CD8-positive, alpha-beta memory T cell (primary cell): Measurements from ENCODE around the gene USH2A. TPM values are rescaled to one million over a fixed set of nuclear protein-coding genes. Genes with fewer than 3 reads are reported as not detected.
A peak's percentile ranks its signal among the peaks of the same experiment; 100 is the strongest.

ENCODE experiments used
- CTCF ChIA-PET: fragments of 350-600 bp; sonication (Branson Sonifier 250); formaldehyde crosslinking; loops from one replicate; lab custom pipeline; 2021; ENCODE audit warnings: antibody characterized with exemption; lab: Charles Lee
- POLR2A ChIA-PET: fragments of 350-600 bp; sonication (Branson Sonifier 250); formaldehyde crosslinking; loops from one replicate; lab custom pipeline; 2021; ENCODE audit warnings: antibody characterized with exemption; lab: Charles Lee
- DNase-seq, 5 donors: peaks; one replicate each; pipeline versions ENCODE4 v3.0.0 to v3.0.0-alpha.2; 2020 to 2022; ENCODE audit warnings: mixed read lengths in 1 of 5
- H3K27ac ChIP-seq: one replicate; pipeline ENCODE4 v1.7.0; 2013; ENCODE audit warnings: low read depth, mild to moderate bottlenecking, low read length, moderate library complexity
- H3K27me3 ChIP-seq: 2 replicates; pipeline ENCODE4 v1.7.0; 2013; ENCODE audit warnings: low read length, mild to moderate bottlenecking; ENCODE audit not compliant: insufficient read depth, poor library complexity, severe bottlenecking
- H3K36me3 ChIP-seq: 2 replicates; pipeline ENCODE4 v1.7.0; 2013; ENCODE audit warnings: mild to moderate bottlenecking, low read length, moderate library complexity; ENCODE audit not compliant: insufficient read depth
- H3K4me1 ChIP-seq: 2 replicates; pipeline ENCODE4 v1.7.0; 2013; ENCODE audit warnings: mild to moderate bottlenecking, low read length, moderate library complexity; ENCODE audit not compliant: insufficient read depth
- H3K4me3 ChIP-seq: 2 replicates; pipeline ENCODE4 v1.7.0; 2013; ENCODE audit warnings: mild to moderate bottlenecking, low read length
- H3K9me3 ChIP-seq: 2 replicates; pipeline ENCODE4 v1.7.0; 2013; ENCODE audit warnings: mild to moderate bottlenecking, low read length
- H3K27ac Mint-ChIP-seq, 8 donors: one replicate each; pipeline ENCODE4 v1.8.0; 2020 to 2021; ENCODE audit warnings: mixed read lengths in 8 of 8, mild to moderate bottlenecking in 6 of 8, inconsistent platforms in 3 of 8, moderate library complexity in 3 of 8
- H3K27me3 Mint-ChIP-seq, 2 donors: one replicate each; pipeline ENCODE4 v1.8.0; 2020 to 2021; ENCODE audit warnings: mixed read lengths in 2 of 2, mild to moderate bottlenecking in 1 of 2, moderate library complexity in 1 of 2
- H3K36me3 Mint-ChIP-seq, 3 donors: one replicate each; pipeline ENCODE4 v1.8.0; 2020 to 2021; ENCODE audit warnings: mixed read lengths in 3 of 3, inconsistent platforms in 1 of 3, mild to moderate bottlenecking in 1 of 3
- H3K4me1 Mint-ChIP-seq, 3 donors: one replicate each; pipeline ENCODE4 v1.8.0; 2020 to 2021; ENCODE audit warnings: mixed read lengths in 3 of 3, inconsistent platforms in 1 of 3, mild to moderate bottlenecking in 1 of 3
- H3K4me3 Mint-ChIP-seq, 7 donors: one replicate each; pipeline ENCODE4 v1.8.0; 2020 to 2021; ENCODE audit warnings: mixed read lengths in 7 of 7, mild to moderate bottlenecking in 6 of 7, moderate library complexity in 4 of 7, inconsistent platforms in 2 of 7
- H3K9me3 Mint-ChIP-seq, 5 donors: one replicate each; pipeline ENCODE4 v1.8.0; 2020 to 2022; ENCODE audit warnings: mixed read lengths in 5 of 5, mild to moderate bottlenecking in 3 of 5, moderate library complexity in 2 of 5, inconsistent platforms in 1 of 5
- polyA plus RNA-seq: library from polyadenylated mRNA; unstranded; fragments of 300-500 nt; fragmentation: Illumina TruSeq; gene quantifications from one replicate; pipeline ENCODE4 v1.2.3, GENCODE V29; 2021
- total RNA-seq, 2 experiments: library from RNA; stranded (reverse); gene quantifications; one replicate each; pipeline ENCODE4 v1.2.3, GENCODE V29; 2021

The USH2A gene
- total and polyA plus RNA-seq, 3 experiments from 2014 or later: not detected

GRCh38 chr1:216209125-216209524 is 214.1 kb downstream of the USH2A start:
- no peaks in the 10 kb centered on the region for H3K4me1 Mint-ChIP-seq
- ChIA-PET CTCF (no interaction called here), POLR2A (no interaction called here)
- Histone ChIP-seq H3K36me3 (no peaks in the 10 kb centered on the region), H3K9me3 (no peaks in the 10 kb centered on the region), H3K27ac (no peak overlapping the region), H3K4me3 (no peak overlapping the region), H3K4me1 (no peaks in the 10 kb centered on the region), H3K27me3 (no peaks in the 10 kb centered on the region)
- no peaks in the 10 kb centered on the region for H3K27me3 Mint-ChIP-seq
- no peak for DNase-seq
- H3K27ac Mint-ChIP-seq: no peak overlapping the region
- peak overlapping the region in 1 of 7 donors; percentile 23 for H3K4me3 Mint-ChIP-seq
- no peaks in the 10 kb centered on the region for H3K36me3 Mint-ChIP-seq
- peaks cover 0 to 21% (median 9%) of the 10 kb centered on the region in 5 donors for H3K9me3 Mint-ChIP-seq

DNA sequence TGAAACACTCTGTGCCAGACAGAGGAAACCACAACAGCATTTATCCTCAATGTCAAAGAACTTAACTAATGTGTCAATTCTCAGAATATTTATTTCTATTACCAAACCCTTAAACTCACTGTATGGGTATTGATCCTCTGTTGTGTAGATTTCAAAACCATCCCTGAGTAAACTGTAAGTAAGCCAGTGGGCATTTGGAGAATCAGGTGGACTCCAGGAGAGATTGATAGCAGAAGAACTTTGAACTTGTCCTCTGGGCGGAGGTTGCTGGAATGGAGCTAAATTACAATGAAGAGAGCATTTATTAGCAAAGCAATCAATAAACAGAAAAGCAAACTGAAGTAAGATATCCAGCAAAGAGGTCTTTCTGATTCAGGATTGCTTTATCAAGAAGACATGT is 216.1 kb downstream of the USH2A start:
- H3K4me3 Mint-ChIP-seq: no peak overlapping the region
- ChIA-PET POLR2A (no interaction called here), CTCF (no interaction called here)
- DNase-seq: no peak
- no peaks in the 10 kb centered on the region for H3K27me3 Mint-ChIP-seq
- H3K9me3 ChIP-seq: no peaks in the 10 kb centered on the region
- no peaks in the 10 kb centered on the region for H3K4me1 ChIP-seq
- H3K4me1 Mint-ChIP-seq: no peaks in the 10 kb centered on the region
- no peaks in the 10 kb centered on the region for H3K27me3 ChIP-seq
- H3K36me3 ChIP-seq: no peaks in the 10 kb centered on the region
- no peak overlapping the region for H3K4me3 ChIP-seq
- H3K27ac Mint-ChIP-seq: no peak overlapping the region
- no peak overlapping the region for H3K27ac ChIP-seq
- peaks cover 2 to 19% (median 9%) of the 10 kb centered on the region in 5 donors for H3K9me3 Mint-ChIP-seq
- no peaks in the 10 kb centered on the region for H3K36me3 Mint-ChIP-seq

DNA sequence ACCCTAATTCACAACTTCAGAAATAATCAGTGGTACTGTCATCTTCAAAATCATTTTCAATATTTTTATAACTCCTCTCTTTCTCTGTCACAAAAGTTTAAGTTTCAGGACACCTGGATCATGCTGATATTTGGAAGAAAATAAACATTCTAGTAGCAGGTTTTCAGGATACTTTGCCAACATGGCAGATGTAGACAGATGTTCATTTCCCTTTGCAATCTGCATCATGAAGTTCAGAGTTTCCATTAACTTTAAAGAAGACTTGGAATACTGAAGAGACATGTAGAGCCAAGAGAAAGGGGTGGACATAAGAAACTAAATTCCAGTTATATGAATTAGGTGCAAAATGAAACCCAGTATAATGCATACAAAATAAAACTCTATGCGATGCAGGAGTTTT is 218.1 kb downstream of the USH2A start:
- no peak for DNase-seq
- Mint-ChIP-seq H3K27ac (no peak overlapping the region), H3K4me1 (no peaks in the 10 kb centered on the region), H3K27me3 (no peaks in the 10 kb centered on the region), H3K9me3 (peaks cover 2 to 25% (median 5%) of the 10 kb centered on the region in 5 donors), H3K36me3 (no peaks in the 10 kb centered on the region), H3K4me3 (no peak overlapping the region)
- ChIA-PET POLR2A (no interaction called here), CTCF (no interaction called here)
- Histone ChIP-seq H3K27ac (no peak overlapping the region), H3K4me1 (no peaks in the 10 kb centered on the region), H3K4me3 (no peak overlapping the region), H3K9me3 (no peaks in the 10 kb centered on the region), H3K36me3 (no peaks in the 10 kb centered on the region), H3K27me3 (no peaks in the 10 kb centered on the region)

DNA sequence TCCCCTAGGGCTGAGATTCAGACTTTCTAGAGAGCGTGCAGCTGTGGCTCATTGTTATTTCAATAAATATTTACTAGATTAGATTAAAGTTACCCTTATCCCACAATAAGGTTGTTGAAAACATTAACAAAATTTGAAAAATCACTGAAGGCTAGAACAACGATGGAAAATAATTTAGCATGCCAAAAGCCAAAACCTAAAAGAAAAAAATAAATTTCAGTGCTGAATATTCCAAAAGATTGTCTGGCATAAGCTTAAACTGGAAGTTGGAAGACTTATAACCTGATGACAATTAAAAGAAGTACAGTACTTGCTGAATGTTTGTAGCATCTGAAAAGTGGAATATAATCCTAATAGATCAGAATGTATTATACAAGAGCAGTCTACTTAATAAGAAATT is 221.3 kb downstream of the USH2A start:
- no peaks in the 10 kb centered on the region for H3K9me3 ChIP-seq
- no peaks in the 10 kb centered on the region for H3K36me3 ChIP-seq
- H3K27ac ChIP-seq: no peak overlapping the region
- POLR2A ChIA-PET: no interaction called here
- H3K4me1 ChIP-seq: no peaks in the 10 kb centered on the region
- no peaks in the 10 kb centered on the region for H3K36me3 Mint-ChIP-seq
- DNase-seq: no peak
- H3K27me3 ChIP-seq: no peaks in the 10 kb centered on the region
- no peak overlapping the region for H3K27ac Mint-ChIP-seq
- H3K4me3 ChIP-seq: no peak overlapping the region
- no peak overlapping the region for H3K4me3 Mint-ChIP-seq
- no peaks in the 10 kb centered on the region for H3K4me1 Mint-ChIP-seq
- peaks cover 2 to 36% (median 5%) of the 10 kb centered on the region in 5 donors for H3K9me3 Mint-ChIP-seq
- H3K27me3 Mint-ChIP-seq: no peaks in the 10 kb centered on the region
- CTCF ChIA-PET: no interaction called here

DNA sequence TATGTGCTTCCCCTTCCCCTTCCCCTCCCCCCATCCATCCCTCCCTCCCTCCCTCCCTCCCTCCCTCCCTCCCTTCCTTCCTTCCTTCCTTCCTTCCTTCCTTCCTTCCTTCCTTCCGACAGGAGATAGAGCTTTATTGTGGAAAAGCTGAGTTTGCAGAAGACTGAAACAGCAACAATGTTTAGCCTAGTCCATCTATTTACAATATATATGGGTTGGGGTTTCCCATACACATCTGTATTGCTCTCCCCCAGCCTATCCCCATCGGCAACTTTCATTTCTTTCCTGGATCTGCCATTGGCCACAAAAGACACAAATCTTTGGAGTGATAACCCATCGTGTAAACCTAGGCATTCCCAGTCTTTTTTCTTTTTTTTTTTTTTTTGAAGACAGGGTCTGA is 222.3 kb downstream of the USH2A start:
- H3K36me3 Mint-ChIP-seq: no peaks in the 10 kb centered on the region
- no peak overlapping the region for H3K27ac ChIP-seq

DNA sequence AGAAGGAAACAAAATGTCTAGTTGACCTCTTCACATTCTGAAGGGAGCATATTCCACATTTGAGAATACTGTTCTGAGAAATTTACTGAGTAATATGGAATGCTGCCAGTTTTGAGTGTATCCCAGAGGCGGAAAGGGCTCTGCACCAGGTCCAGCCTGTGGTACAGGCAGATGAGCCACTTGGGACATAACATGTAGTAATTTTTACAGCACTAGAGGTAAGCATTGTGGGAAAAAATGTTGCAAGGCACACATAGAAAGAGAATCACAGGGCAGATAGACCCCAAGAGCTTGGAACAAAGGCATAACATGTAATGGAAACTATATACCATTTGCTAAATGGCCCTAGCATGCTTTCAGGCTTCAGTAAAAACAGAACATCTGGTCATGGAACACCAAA is 228.5 kb downstream of the USH2A start:
- Histone ChIP-seq H3K4me3 (no peak overlapping the region), H3K27ac (no peak overlapping the region), H3K36me3 (no peaks in the 10 kb centered on the region), H3K4me1 (no peaks in the 10 kb centered on the region), H3K9me3 (no peaks in the 10 kb centered on the region), H3K27me3 (no peaks in the 10 kb centered on the region)
- H3K9me3 Mint-ChIP-seq: peaks cover 0 to 40% (median 9%) of the 10 kb centered on the region in 5 donors
- no peaks in the 10 kb centered on the region for H3K27me3 Mint-ChIP-seq
- no peaks in the 10 kb centered on the region for H3K36me3 Mint-ChIP-seq
- no peak overlapping the region for H3K4me3 Mint-ChIP-seq
- ChIA-PET POLR2A (no interaction called here), CTCF (no interaction called here)
- H3K27ac Mint-ChIP-seq: no peak overlapping the region
- DNase-seq: no peak
- H3K4me1 Mint-ChIP-seq: no peaks in the 10 kb centered on the region

More for the DNA sequence above, 222.3 kb downstream of the USH2A start:
- Mint-ChIP-seq H3K4me3 (no peak overlapping the region), H3K4me1 (no peaks in the 10 kb centered on the region), H3K27ac (no peak overlapping the region), H3K9me3 (peaks cover 2 to 34% (median 6%) of the 10 kb centered on the region in 5 donors), H3K27me3 (no peaks in the 10 kb centered on the region)
- H3K4me1 ChIP-seq: no peaks in the 10 kb centered on the region
- H3K27me3 ChIP-seq: no peaks in the 10 kb centered on the region
- ChIA-PET POLR2A (no interaction called here), CTCF (no interaction called here)
- H3K36me3 ChIP-seq: no peaks in the 10 kb centered on the region
- DNase-seq: no peak
- H3K4me3 ChIP-seq: no peak overlapping the region
- no peaks in the 10 kb centered on the region for H3K9me3 ChIP-seq

- ChIA-PET POLR2A (no interaction called here), CTCF (no interaction called here)
- no peak overlapping the region for H3K27ac ChIP-seq
- no peaks in the 10 kb centered on the region for H3K4me1 Mint-ChIP-seq
- no peak for DNase-seq
- H3K36me3 Mint-ChIP-seq: no peaks in the 10 kb centered on the region
- H3K9me3 Mint-ChIP-seq: peaks cover 0 to 36% (median 9%) of the 10 kb centered on the region in 5 donors
- H3K27me3 Mint-ChIP-seq: no peaks in the 10 kb centered on the region
- no peaks in the 10 kb centered on the region for H3K27me3 ChIP-seq
- no peaks in the 10 kb centered on the region for H3K4me1 ChIP-seq
- no peak overlapping the region for H3K4me3 ChIP-seq
- H3K36me3 ChIP-seq: no peaks in the 10 kb centered on the region
- H3K27ac Mint-ChIP-seq: no peak overlapping the region
- H3K9me3 ChIP-seq: no peaks in the 10 kb centered on the region
- H3K4me3 Mint-ChIP-seq: no peak overlapping the region
Measured at GRCh38 chr1:216193839-216194443, 229.3 kb downstream of the USH2A start.

DNA sequence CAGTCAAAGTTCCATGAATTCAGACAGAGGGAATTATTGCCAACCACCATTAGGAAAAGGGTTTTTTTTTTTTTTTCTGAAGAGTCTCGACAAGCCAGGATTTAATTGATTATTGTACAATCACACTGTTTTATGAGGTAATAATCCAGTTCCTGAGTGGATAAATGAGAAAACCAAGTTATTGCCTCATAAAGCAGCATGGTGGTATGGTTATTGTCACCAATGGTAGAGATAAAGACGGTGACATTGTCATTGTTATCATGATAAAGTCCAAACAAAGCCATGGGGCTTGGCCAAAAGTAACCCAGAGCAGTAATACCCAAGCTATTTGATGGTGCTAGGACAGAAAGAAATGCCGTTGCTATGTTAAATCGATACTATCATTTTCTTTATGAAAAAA is 232.8 kb downstream of the USH2A start:
- Mint-ChIP-seq H3K4me3 (no peak overlapping the region), H3K36me3 (no peaks in the 10 kb centered on the region), H3K27me3 (no peaks in the 10 kb centered on the region), H3K27ac (no peak overlapping the region), H3K9me3 (peaks cover 0 to 32% (median 9%) of the 10 kb centered on the region in 5 donors), H3K4me1 (no peaks in the 10 kb centered on the region)
- Histone ChIP-seq H3K4me1 (no peaks in the 10 kb centered on the region), H3K27ac (no peak overlapping the region), H3K27me3 (no peaks in the 10 kb centered on the region), H3K36me3 (no peaks in the 10 kb centered on the region), H3K4me3 (no peak overlapping the region), H3K9me3 (no peaks in the 10 kb centered on the region)
- ChIA-PET POLR2A (no interaction called here), CTCF (no interaction called here)
- no peak for DNase-seq
